ENCODE measurements around the gene CLPX. TPM values are rescaled to one million over a fixed set of nuclear protein-coding genes. Genes with fewer than 3 reads are reported as not detected.
A peak's percentile ranks its signal among the peaks of the same experiment; 100 is the strongest.
"Not testable (repeated sequence)": the region's sequence is repeated elsewhere in the genome, so short reads cannot be mapped to it uniquely, and the experiment has no call there.

CLPX gene
- total RNA-seq (10 to 100 TPM; 53.7 to 87.2 (median 73.8) TPM), polyA plus RNA-seq (10 to 100 TPM; 24.4 to 45.9 (median 25.5) TPM)
- long read RNA-seq, donor 1, full-length matches to known transcripts = 24 of 34 reads
- long read RNA-seq, donor 1, partial matches to known transcripts = 4 of 34 reads
- long read RNA-seq, donor 1, other reads (novel, unspliced or antisense) = 6 of 34 reads
- long read RNA-seq, donor 2, full-length matches to known transcripts = 83 of 102 reads
- long read RNA-seq, donor 2, partial matches to known transcripts = 8 of 102 reads
- long read RNA-seq, donor 2, other reads (novel, unspliced or antisense) = 11 of 102 reads

- peak; percentile 92 to 97 for DNase-seq
- H3K27me3 ChIP-seq (ENCODE audit: insufficient read depth in 3 of 3, low read length in 2 of 3) = no peaks in the 10 kb centered on the region
- peaks cover 0 to 6% of the 10 kb centered on the region in 2 donors for H3K36me3 ChIP-seq (ENCODE audit: insufficient read depth in 1 of 2, low read depth in 1 of 2)
- peak; percentile 93 to 97 (median 96) for ATAC-seq
- TF ChIP-seq CTCF (IDR thresholded peaks at IDR 0.05) = no peak
- H3K4me1 ChIP-seq = peaks cover 20% of the 10 kb centered on the region
- peak within 1 kb of the TSS; percentile 97 for H3K27ac ChIP-seq
- H3K9me3 ChIP-seq = no peaks in the 10 kb centered on the region
- intact Hi-C loops (cut with DNase I) = loop anchor here in 1 of 2 donors (5.0 to 10.0 kb wide), 2 partner anchors 117 to 160 kb away; partner anchors contain the start of genes MTFMT and RNU5B-1
- H3K4me3 ChIP-seq = peak within 1 kb of the TSS; percentile 92
- WGBS, 3 donors = 0 to 1% (median 0%) methylated on average over 55 to 70 of the region's 70 CpGs
These were observed at the start of gene CLPX for GRCh38 chr15:65184868-65185717. CLPX (minus strand) TSS chr15:65185342; CDS start chr15:65185153, 189 bp downstream.

GRCh38 chr15:65233696-65234095, 48.6 kb upstream of the CLPX start:
- Histone ChIP-seq H3K9me3 (no peaks in the 10 kb centered on the region), H3K4me3 (no peak overlapping the region), H3K27me3 (ENCODE audit: insufficient read depth in 3 of 3, low read length in 2 of 3) (no peaks in the 10 kb centered on the region), H3K4me1 (no peaks in the 10 kb centered on the region), H3K27ac (no peak overlapping the region), H3K36me3 (ENCODE audit: insufficient read depth in 1 of 2, low read depth in 1 of 2) (no peaks in the 10 kb centered on the region)
- DNase-seq = no peak
- ATAC-seq = no peak
- TF ChIP-seq CTCF (IDR thresholded peaks at IDR 0.05) = no peak
- 78 to 83% (median 80%) methylated on average over 5 of the region's 5 CpGs for WGBS, 3 donors
- intact Hi-C loops (cut with DNase I) = no loop called here

GRCh38 chr15:65232520-65232919, 47.4 kb upstream of the CLPX start:
- no peak for ATAC-seq
- H3K27ac ChIP-seq = no peak overlapping the region
- intact Hi-C loops (cut with DNase I) = no loop called here
- 72 to 96% (median 96%) methylated on average over 3 of the region's 3 CpGs for WGBS, 3 donors
- H3K27me3 ChIP-seq (ENCODE audit: insufficient read depth in 3 of 3, low read length in 2 of 3) = no peaks in the 10 kb centered on the region
- no peak for TF ChIP-seq CTCF (IDR thresholded peaks at IDR 0.05)
- H3K9me3 ChIP-seq = no peaks in the 10 kb centered on the region
- no peaks in the 10 kb centered on the region for H3K36me3 ChIP-seq (ENCODE audit: insufficient read depth in 1 of 2, low read depth in 1 of 2)
- no peak overlapping the region for H3K4me3 ChIP-seq
- DNase-seq = no peak
- H3K4me1 ChIP-seq = no peaks in the 10 kb centered on the region

- H3K9me3 ChIP-seq = no peaks in the 10 kb centered on the region
- no peak overlapping the region for H3K4me3 ChIP-seq
- no peaks in the 10 kb centered on the region for H3K36me3 ChIP-seq (ENCODE audit: insufficient read depth in 1 of 2, low read depth in 1 of 2)
- 94 to 96% (median 94%) methylated on average over 10 of the region's 10 CpGs for WGBS, 3 donors
- intact Hi-C loops (cut with DNase I) = no loop called here
- TF ChIP-seq CTCF (IDR thresholded peaks at IDR 0.05) = no peak
- DNase-seq (no peak), ATAC-seq (no peak)
- no peaks in the 10 kb centered on the region for H3K4me1 ChIP-seq
- no peak overlapping the region for H3K27ac ChIP-seq
- no peaks in the 10 kb centered on the region for H3K27me3 ChIP-seq (ENCODE audit: insufficient read depth in 3 of 3, low read length in 2 of 3)
These were observed 46.2 kb upstream of the CLPX start for GRCh38 chr15:65231306-65231705.

GRCh38 chr15:65226901-65227300, 41.8 kb upstream of the CLPX start:
- WGBS, 3 donors = 56 to 82% (median 77%) methylated on average over 4 of the region's 10 CpGs
- intact Hi-C loops (cut with DNase I); DNase-seq; H3K9me3 ChIP-seq; H3K27ac ChIP-seq; H3K27me3 ChIP-seq (ENCODE audit: insufficient read depth in 3 of 3, low read length in 2 of 3); ATAC-seq; H3K4me3 ChIP-seq; H3K4me1 ChIP-seq; H3K36me3 ChIP-seq (ENCODE audit: insufficient read depth in 1 of 2, low read depth in 1 of 2): not testable (repeated sequence)
